ENCODE measurements around the gene TERB2. TPM values are rescaled to one million over a fixed set of nuclear protein-coding genes. Genes with fewer than 3 reads are reported as not detected.
"Not testable (repeated sequence)": the region's sequence is repeated elsewhere in the genome, so short reads cannot be mapped to it uniquely, and the experiment has no call there.

TERB2 gene
- total RNA-seq, 4 donors from 2014 or later, result not detected

DNA sequence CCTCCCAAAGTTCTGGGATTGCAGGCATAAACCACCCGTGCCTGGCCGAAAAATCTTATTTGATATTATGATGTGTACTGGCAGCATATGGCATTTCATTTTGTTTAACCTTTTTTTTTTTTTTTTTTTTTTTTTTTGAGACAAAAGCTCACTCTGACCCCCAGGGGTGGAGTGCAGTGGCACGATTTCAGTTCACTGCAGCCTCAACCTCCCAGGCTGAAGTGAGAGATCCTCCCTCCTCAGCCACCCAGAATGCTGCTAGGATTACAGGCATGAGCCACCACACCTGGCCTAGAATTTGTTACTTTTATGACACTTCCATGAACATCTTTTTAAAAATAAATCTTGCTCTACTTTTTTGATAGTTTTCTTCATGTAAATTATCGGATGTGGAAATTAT, 12.0 kb downstream of the TERB2 start:
- Histone ChIP-seq H3K27me3 (no peaks in the 10 kb centered on the region), H3K27ac (no peak overlapping the region), H3K36me3 (no peaks in the 10 kb centered on the region), H3K9me3 (no peaks in the 10 kb centered on the region), H3K4me3 (no peak overlapping the region), H3K4me1 (no peaks in the 10 kb centered on the region)
- TF ChIP-seq POLR2A (IDR thresholded peaks at IDR 0.05), result no peak
- TF ChIP-seq, protein P1, sequence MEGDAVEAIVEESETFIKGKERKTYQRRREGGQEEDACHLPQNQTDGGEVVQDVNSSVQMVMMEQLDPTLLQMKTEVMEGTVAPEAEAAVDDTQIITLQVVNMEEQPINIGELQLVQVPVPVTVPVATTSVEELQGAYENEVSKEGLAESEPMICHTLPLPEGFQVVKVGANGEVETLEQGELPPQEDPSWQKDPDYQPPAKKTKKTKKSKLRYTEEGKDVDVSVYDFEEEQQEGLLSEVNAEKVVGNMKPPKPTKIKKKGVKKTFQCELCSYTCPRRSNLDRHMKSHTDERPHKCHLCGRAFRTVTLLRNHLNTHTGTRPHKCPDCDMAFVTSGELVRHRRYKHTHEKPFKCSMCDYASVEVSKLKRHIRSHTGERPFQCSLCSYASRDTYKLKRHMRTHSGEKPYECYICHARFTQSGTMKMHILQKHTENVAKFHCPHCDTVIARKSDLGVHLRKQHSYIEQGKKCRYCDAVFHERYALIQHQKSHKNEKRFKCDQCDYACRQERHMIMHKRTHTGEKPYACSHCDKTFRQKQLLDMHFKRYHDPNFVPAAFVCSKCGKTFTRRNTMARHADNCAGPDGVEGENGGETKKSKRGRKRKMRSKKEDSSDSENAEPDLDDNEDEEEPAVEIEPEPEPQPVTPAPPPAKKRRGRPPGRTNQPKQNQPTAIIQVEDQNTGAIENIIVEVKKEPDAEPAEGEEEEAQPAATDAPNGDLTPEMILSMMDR (IDR thresholded peaks at IDR 0.05), result no peak
- intact Hi-C loops (cut with DNase I; ENCODE audit: low total_unique reads), result no loop called here
- DNase-seq, result no peak

DNA sequence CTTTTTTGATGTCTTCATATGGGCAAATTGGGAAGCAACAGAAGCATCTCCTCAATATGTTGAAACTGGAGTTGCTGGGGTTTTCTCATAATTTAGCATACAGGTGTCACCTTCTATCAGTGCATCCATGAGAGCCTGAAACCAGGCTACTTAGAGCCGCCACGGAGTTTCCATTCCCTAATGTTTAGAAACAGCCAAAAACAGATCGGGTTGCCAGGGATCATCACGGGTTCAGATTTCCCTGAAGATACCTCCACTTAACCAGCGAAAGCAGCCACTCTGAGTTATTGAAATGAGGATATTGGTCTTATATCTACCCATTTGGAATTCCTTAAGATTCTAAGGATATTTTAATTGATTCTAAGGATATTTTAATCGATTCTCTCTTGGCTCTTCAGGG, 14.5 kb downstream of the TERB2 start:
- H3K4me1 ChIP-seq, result no peaks in the 10 kb centered on the region
- no peak for DNase-seq
- TF ChIP-seq, protein P1 (IDR thresholded peaks at IDR 0.05), result no peak
- TF ChIP-seq POLR2A (IDR thresholded peaks at IDR 0.05), result no peak
- no peaks in the 10 kb centered on the region for H3K9me3 ChIP-seq
- no peaks in the 10 kb centered on the region for H3K27me3 ChIP-seq
- H3K36me3 ChIP-seq, result no peaks in the 10 kb centered on the region
- no peak overlapping the region for H3K27ac ChIP-seq
- H3K4me3 ChIP-seq, result no peak overlapping the region
- intact Hi-C loops (cut with DNase I; ENCODE audit: low total_unique reads), result no loop called here

DNA sequence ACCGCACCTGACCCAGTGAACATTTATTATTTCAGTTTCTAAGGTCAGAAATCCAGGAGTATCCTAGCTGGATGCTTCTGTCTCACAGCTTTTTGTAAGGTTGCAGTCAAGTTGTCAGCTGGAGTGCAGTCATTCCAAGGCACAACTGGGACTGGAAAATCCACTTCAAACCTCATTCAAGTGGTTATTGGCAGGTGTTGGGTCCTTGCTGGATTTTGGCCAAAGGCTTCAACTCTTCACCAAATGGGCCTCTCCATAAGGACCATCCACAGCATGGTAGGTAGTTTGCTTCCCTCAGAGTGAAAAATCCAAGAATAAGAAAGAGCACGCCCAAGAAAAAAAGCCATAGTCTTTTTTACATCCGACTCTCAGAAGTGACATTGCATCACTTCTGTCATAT, 19.7 kb downstream of the TERB2 start:
- H3K36me3 ChIP-seq; intact Hi-C loops (cut with DNase I; ENCODE audit: low total_unique reads); H3K9me3 ChIP-seq: not testable (repeated sequence)

DNA sequence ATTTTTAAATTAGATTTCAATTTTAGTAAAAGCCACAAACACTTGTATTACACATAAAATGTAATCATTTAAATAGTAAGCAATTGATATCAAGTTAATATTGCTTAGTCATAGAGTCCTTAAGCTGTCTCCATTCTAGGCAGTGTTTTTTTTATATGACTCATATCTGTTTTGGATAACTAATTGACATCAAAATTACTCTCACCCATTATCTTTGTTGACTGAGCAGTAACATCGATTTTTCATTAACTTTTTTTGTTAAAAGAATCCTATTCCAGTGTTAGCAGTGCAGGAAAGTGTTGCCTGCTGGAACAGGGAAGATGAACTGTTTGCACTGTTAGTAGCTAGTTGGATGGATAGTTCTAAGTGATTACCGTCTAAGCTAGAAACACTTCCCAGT, 21.3 kb downstream of the TERB2 start:
- H3K27me3 ChIP-seq; H3K4me1 ChIP-seq; H3K27ac ChIP-seq; intact Hi-C loops (cut with DNase I; ENCODE audit: low total_unique reads); H3K9me3 ChIP-seq; H3K36me3 ChIP-seq; DNase-seq; H3K4me3 ChIP-seq: not testable (repeated sequence)

More for the DNA sequence above, 19.7 kb downstream of the TERB2 start:
- DNase-seq, H3K27me3 ChIP-seq, H3K4me1 ChIP-seq, H3K27ac ChIP-seq, H3K4me3 ChIP-seq: not testable (repeated sequence)

DNA sequence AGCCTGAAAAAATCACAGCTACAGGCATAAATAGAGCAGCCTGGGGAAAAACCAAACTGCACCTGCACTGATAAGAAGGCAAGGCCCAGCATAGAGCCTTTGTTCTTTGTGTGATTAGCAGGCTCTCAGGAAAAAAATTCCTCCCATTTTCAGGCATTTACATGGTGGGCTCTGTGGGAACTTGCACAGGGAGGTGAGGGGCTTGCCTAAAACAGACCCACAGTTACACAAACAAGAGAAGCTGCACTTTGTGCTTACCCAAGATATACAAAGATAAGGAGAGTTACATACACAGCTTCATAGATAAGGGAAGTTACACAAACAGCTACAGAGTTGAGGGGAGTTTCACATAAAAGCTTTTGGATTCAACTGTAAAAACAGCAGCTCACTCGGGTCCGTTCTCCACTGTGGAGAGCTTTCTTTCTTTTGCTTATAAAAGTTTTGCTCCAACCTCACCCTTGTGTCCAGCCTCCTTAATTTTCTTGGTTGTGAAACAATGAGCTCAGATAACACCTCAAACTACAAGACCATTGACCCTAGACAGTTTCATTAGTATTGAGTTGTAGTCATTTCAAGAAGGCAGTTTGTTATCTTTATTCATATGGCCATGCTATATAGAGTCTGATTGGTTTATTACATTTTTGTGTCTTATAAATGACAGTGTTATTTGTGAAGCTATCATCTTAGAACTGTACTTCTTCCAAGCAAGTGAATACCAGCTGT, 23.3 kb downstream of the TERB2 start:
- H3K9me3 ChIP-seq; H3K27me3 ChIP-seq; H3K27ac ChIP-seq; DNase-seq; H3K4me1 ChIP-seq; H3K36me3 ChIP-seq; H3K4me3 ChIP-seq; intact Hi-C loops (cut with DNase I; ENCODE audit: low total_unique reads): not testable (repeated sequence)

DNA sequence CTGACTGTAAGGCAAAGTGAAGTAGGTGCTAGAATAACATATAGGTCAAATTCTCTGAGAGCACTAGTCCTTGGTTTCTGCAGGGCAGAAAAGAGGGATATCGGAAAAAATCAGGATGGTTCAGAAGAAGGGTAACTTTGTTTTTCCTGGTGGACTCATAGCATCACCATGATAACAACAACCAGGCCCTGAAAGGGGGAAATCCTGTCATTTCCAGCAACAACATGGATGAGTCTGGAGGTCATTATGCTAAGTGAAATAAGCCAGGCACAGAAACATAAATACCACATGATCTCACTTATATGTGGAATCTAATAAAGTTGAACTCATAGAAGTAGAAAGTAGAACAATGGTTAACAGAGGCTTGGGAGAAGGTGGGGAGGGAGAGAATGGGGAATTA, 27.7 kb downstream of the TERB2 start:
- H3K4me3 ChIP-seq; H3K36me3 ChIP-seq; H3K4me1 ChIP-seq; H3K9me3 ChIP-seq; intact Hi-C loops (cut with DNase I; ENCODE audit: low total_unique reads); H3K27me3 ChIP-seq; DNase-seq; H3K27ac ChIP-seq: not testable (repeated sequence)

DNA sequence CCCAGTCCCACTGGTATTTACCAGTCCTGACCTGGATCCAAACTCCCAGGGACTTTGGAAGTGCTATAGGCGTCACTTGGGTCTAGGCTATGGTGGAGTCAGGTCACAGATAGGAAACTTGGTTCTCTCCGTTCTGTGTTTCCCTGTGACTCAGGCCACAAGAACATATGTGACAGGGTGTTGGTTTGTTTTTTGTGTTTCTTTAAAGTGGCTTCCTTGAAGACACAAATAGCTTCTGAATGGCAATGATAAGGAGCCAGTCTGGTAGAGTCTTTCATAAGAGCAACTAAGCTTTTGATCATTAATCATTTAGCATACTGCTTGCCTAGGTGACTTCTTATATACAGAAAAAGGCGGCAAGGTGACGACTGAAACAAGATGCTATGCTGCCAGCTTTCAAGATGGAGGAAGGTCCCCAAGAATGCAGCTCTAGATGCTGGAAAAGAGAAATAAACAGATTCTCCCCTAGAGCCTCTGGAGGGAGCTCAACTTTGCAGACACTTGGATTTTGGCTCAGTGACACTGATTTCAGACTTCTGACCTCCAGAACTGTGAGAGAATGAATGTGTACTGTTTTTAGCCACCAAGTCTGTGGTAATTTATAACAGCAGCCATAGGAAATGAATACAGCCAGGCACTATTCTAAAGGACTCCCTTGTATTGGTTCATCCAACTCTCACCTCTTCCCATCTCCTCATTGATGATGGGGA, 30.0 kb downstream of the TERB2 start:
- H3K27me3 ChIP-seq; H3K36me3 ChIP-seq; DNase-seq; H3K9me3 ChIP-seq; H3K4me3 ChIP-seq; H3K4me1 ChIP-seq; H3K27ac ChIP-seq; intact Hi-C loops (cut with DNase I; ENCODE audit: low total_unique reads): not testable (repeated sequence)

DNA sequence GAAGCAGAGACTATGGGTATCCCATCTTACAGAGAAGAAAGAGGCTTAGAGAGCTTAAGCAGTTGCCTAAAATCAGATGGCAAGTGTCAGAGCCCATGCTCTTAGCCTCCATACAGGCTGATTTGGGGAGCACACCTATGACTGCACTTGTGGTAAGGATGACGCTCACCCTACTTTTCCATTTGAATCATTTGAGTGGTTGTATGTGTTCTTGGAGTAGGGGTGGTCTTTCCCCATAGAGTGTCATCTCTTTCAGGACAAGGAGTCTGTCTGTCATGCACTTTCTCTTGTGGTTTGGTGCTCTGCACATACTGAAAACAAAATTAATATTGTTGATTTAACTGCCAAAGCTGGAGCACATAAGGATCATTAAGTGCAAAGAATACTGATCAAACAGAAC, 31.2 kb downstream of the TERB2 start:
- H3K9me3 ChIP-seq; H3K36me3 ChIP-seq; H3K27ac ChIP-seq; intact Hi-C loops (cut with DNase I; ENCODE audit: low total_unique reads); H3K4me3 ChIP-seq; H3K27me3 ChIP-seq; H3K4me1 ChIP-seq; DNase-seq: not testable (repeated sequence)

DNA sequence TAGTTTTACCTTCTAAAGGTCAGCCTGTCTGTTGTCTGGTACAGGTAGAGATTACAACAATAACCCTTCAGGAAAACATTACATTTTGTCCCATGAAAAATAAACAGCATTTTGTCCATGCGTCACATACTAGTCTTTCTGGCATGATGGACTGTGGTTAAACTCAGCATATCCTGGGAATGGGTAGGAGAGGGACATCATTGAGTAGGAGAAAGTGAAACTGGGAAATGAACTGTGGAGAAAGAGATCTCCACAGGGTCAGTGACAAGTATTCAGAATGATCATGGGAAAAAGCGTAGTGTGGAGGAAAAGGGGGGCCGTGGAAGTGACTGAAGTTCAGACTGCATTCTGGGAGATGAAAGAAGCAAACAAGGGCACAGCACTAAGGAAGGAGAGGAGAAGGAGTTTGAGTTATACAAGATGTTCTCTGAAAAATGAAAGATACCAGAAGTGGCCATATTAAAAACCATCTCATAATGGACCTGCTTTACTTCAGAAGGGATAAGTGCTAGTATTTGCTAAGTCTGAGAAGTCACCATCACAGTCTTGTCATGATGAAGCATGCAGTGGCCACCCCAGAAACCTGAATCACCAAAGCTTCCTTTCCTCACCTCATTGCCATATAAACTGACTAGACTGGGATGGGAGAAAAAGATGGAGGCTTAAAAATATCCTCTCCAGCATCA, 31.8 kb downstream of the TERB2 start:
- intact Hi-C loops (cut with DNase I; ENCODE audit: low total_unique reads); H3K4me1 ChIP-seq; H3K9me3 ChIP-seq; H3K27me3 ChIP-seq; DNase-seq; H3K27ac ChIP-seq; H3K4me3 ChIP-seq; H3K36me3 ChIP-seq: not testable (repeated sequence)

DNA sequence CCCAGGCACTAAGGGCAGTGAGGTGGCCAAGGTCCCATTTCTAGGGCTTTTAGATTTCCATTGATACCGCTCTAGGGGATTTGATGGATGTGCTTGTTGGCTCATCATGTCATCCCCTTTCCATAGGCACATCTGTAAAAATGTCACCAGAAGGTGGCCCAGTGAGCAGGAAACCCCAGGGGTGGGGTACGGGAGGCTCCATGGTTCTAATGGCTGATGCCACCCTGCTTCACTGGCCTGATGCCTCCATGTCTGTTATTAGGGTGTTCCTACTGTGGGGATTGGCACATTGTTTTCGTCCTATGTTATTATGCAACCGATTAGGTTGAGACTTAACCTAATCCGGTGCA, 32.4 kb downstream of the TERB2 start:
- H3K4me3 ChIP-seq; DNase-seq; H3K9me3 ChIP-seq; H3K27ac ChIP-seq; intact Hi-C loops (cut with DNase I; ENCODE audit: low total_unique reads); H3K36me3 ChIP-seq; H3K27me3 ChIP-seq; H3K4me1 ChIP-seq: not testable (repeated sequence)

DNA sequence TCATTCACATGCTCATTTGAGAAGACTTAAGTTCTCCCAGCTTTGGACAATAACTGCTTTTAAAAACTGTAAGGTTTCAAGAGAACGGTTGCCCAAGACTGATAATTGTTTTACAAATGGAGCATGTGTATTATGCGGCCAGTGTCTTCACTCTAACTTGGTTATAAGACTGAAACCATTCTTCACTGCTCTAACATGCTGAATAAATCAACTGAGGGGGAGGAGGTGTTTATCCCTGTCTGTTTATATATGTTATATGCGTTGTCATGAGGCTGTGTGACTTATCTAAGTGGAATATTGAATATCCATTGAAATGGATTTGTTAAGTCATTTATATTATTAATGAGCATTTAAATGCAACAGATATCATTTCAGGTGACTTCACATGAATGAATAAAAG, 41.1 kb downstream of the TERB2 start:
- H3K4me1 ChIP-seq; intact Hi-C loops (cut with DNase I; ENCODE audit: low total_unique reads); H3K4me3 ChIP-seq; H3K9me3 ChIP-seq; DNase-seq; H3K27me3 ChIP-seq; H3K36me3 ChIP-seq; H3K27ac ChIP-seq: not testable (repeated sequence)

Data from uterus (tissue), 4 donors.